NCI-H510A (cell line): ENCODE data around the gene RAP1B.

Experiments
- DNase-seq: peaks from one replicate; lab custom pipeline; 2025; lab: John Stamatoyannopoulos, UW

The RAP1B gene

GRCh38 chr12:68611806-68612160 is 1.1 kb downstream of the RAP1B start:
- DNase-seq, result no peak

GRCh38 chr12:68612202-68612601 is 1.5 kb downstream of the RAP1B start:
- no peak for DNase-seq

- DNase-seq, result no peak
These were observed 2.0 kb downstream of the RAP1B start for GRCh38 chr12:68612697-68613096.

GRCh38 chr12:68613209-68613904 is 2.7 kb downstream of the RAP1B start:
- DNase-seq, result no peak

DNA sequence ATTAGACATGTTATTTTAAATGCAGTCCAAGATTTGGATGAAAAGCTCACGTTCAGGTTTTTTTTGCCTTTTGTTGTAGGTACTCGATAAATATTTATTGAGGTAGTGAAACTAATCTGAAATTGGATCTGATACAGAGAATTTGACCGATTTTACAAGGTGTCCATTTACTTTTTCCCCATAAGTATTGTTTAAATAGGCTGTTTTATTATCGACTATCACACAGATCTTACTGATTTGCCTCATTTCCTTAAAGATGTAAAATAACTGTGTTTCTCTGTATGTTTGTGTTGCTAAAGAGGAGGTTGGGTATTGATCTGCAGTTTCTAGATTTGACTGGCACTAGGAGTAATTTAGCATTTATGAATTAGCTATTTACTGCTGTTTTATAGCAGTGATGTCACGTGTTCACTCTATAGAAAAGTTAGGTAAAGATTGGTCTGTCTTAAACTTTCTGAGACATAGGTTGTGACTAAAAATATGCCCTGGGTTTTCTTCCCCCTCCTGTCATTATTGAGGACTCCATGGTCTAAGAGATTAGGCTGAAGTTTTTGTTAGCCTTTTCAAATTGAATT is 3.5 kb downstream of the RAP1B start:
- DNase-seq, result no peak

DNA sequence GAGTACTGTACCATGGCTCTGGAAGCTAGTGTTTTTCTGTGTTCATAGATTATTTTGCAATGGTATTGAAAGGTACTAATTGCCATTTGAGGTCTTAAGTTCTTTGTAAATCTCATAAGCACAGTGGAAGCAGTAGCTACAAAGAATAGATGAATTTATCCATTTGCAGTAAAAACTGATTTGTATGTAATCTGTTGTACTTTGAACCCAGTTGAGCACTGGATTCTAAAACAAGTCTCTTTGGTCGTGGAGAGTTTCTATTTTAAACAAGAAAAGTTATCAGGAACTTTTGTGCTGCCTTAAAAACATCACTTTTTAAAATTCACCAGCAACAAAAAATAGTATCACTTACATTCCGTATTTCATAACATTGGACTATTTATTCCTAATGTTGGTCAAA is 4.1 kb downstream of the RAP1B start:
- DNase-seq, result no peak

DNA sequence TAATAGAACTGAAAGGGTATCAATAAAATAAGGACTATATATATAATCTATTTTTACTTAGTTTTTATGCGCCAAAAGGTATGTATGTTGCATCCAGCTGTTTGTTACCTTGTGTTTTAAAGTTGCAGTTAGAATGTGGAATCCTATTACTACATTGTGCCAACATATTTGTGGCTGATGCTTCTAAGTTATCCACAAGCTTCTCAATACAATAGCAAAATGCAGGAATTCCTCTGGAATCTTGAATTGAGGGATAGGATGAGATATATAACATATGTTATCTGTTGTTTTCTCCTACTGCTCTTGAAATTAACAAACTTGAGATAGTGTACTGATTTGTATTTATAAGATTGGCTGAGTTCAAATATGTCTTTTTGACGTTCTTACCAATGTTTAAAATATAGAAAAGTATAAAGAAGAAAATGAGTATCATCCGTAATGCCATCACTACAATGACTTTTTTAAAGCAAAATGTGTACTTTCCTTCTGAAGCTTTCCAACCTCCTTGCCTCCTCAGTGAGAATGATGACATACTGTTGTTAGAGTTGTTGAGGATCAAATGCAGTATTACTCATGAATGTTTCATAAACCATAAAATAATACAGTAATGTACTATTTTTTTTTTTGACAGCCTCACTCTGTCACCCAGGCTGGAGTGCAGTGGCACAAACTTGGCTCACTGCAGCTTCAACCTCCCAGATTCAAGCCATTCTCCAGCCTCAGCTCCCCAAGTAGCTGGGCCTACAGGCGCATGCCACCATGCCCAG is 6.6 kb downstream of the RAP1B start:
- no peak for DNase-seq

- no peak for DNase-seq
These were observed 8.8 kb downstream of the RAP1B start for GRCh38 chr12:68619541-68619940.

DNA sequence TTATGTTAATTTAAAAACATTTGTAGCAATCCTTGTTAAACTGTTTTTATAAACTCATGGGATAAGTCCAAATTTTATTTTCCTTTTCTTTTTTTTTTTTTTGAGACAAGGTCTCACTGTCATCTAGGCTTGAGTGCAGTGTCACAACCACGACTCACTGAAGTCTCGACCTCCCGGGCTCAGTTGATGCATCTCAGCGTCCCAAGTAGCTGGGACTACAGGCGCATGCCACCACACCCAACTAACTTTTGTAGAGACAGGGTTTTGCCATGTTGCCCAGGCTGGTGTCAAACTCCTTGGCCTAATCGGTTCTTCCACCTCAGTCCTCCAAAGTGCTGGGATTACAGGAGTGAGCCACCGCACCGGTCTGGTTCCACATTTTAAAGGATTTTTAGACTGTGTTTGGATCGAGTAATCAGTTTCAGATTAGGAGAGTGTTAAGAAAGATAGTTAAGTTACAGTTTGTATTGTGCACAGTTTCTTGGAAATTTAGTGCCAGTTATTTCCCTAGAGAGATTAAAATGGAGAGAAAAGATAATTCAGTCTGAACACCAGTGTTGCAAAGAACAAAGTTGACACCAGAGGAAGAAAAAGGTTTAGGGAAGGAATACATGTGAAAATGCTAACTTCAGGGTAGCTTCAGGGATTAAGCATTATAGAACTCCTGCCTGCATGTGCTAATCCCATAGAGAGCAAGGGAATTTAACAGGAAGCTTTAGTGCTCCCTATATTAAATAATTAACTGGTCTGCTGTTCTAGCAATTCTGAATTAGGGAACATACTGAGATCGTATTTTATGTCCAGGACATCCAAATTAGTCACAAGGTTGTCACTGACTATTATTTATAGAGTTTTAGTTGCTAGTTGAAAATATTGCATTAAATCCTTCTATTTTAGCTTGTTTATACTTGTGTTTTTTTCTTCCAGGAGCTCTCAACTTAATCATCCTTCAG is 10.1 kb downstream of the RAP1B start:
- no peak for DNase-seq

- DNase-seq, result no peak
These were observed 10.9 kb downstream of the RAP1B start for GRCh38 chr12:68621472-68622081.

DNA sequence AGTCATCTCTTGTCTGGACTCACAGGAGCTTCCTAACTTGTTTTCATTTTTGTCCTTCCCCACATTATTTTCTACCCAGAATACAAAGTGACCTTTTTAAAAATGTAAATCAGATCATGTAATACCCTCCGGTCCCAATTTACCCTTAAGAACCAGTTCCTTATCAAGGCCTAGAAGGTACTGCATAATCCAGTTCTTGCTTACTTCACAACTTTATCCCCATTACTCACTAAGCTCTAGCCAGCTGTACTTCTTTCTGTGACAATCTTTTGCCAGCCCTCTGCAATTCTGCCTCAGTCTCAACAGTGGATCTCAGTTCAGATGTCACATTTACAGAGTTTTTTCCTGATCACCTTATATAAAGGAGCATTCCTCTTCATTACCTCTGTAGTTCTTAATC is 11.6 kb downstream of the RAP1B start:
- no peak for DNase-seq

- no peak for DNase-seq
These were observed 12.4 kb downstream of the RAP1B start for GRCh38 chr12:68623059-68623458.

DNA sequence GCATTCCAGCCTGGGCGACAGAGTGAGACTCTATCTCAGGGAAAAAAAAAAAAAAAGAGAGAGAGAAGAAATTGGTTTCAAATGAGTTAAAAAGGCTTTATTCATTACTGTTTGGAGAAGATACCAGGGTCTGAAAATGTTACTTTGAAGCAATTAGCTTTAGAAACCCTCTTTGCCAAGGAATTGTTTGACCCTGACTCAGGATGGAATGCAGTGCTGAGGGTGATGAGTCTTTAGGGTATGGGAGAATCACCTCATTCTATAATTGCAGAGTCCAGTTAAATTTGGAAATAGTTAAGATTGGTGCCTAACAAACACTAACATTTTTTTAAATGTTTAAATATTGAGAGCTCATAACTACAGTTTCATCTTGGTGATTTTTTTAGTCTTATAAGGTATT is 13.3 kb downstream of the RAP1B start:
- DNase-seq, result no peak

DNA sequence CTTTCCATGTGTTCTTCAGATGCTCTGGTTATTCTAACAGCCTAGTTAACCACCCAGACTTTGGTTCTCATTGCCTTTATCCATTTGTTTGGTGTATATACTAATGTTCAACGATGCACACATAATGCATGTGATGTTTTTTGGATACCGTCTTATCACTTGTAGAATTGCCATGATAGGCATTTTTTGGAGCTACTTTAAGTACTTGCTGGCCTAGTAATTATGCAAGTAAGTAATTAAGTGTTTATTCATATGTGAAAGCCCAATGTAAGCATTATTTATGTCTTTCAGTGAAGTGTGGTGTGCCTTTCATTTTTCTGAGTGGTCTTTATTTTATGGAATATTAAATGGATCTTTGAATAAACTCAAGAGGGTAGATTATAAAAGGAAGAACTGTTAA is 14.2 kb downstream of the RAP1B start:
- no peak for DNase-seq

- no peak for DNase-seq
These were observed 17.1 kb downstream of the RAP1B start for GRCh38 chr12:68627673-68628319.

- no peak for DNase-seq
These were observed 18.0 kb downstream of the RAP1B start for GRCh38 chr12:68628698-68629097.

GRCh38 chr12:68630050-68630449 is 19.4 kb downstream of the RAP1B start:
- no peak for DNase-seq

- DNase-seq, result no peak
These were observed 19.9 kb downstream of the RAP1B start for GRCh38 chr12:68630598-68630997.

GRCh38 chr12:68631227-68631626 is 20.5 kb downstream of the RAP1B start:
- no peak for DNase-seq

DNA sequence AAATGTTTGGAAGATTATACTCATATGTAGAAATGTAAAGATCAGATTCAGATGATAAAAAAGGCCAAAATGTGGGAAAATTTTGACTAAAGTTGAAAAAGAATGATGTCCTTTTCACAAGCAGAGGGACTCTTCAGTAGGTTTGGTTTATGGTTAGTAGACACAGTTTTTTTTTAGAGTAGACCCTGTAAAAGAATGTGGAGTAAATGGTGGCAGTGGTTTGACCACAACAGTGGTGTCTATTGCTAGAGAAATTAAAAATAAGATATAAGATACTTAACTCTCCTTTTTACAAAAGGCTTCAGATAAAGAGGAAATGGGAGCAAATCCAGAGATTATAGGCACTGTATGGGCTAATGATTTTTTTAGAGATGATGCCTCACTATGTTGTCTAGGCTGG is 21.8 kb downstream of the RAP1B start:
- no peak for DNase-seq
